Measurements from ENCODE around the gene KRT25. TPM values are rescaled to one million over a fixed set of nuclear protein-coding genes. Genes with fewer than 3 reads are reported as not detected.

The KRT25 gene
- total and polyA plus RNA-seq, 2 of the 4 experiments (the other 2 are of a cell fraction), result not detected

DNA sequence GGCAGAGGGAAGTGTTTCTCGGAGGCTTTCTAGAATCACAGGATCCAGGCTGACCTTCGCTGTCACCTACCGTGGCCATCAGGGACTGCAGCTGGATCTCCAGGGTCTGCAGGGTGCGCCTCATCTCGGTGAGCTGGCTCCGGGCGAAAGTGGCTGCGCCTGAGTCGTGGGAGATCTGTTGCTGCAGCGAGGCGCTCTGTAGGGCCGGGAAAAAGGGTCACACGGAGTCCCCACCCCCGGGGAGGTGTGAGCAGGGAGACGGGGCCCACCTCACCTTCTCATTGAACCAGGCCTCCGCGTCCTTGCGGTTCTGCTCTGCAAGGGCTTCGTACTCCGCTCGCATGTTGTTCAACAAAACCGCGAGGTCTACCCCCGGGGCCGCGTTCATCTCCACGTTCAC, 41.7 kb upstream of the KRT25 start:
- Histone ChIP-seq H3K4me2 (ENCODE audit: low read depth, low read length) (no peak overlapping the region), H3K36me3 (ENCODE audit: control insufficient read depth, insufficient read depth, low read length) (no peaks in the 10 kb centered on the region), H3K27ac (ENCODE audit: insufficient read depth, low read length) (no peak overlapping the region), H2AFZ (replicated peaks; ENCODE audit: low read length, poor library complexity) (no peak overlapping the region), H3K4ac (ENCODE audit: low read depth, low read length) (no peak overlapping the region), H2BK15ac (ENCODE audit: low read depth, low read length) (no peak overlapping the region), H3K56ac (ENCODE audit: extremely low read depth, insufficient read depth, low read length) (no peak overlapping the region), H4K5ac (ENCODE audit: low read depth, low read length) (no peak overlapping the region), H3K4me3 (ENCODE audit: insufficient read depth, low read depth, low read length) (no peak overlapping the region), H3K4me1 (ENCODE audit: control insufficient read depth, insufficient read depth, low read length) (no peaks in the 10 kb centered on the region), H3K14ac (replicated peaks; ENCODE audit: low read depth, low read length) (no peak overlapping the region), H3K27me3 (ENCODE audit: control insufficient read depth, insufficient read depth, low read length) (peaks cover 53% of the 10 kb centered on the region), H3K79me1 (ENCODE audit: low read depth in 1 of 2, low read length in 2 of 2) (no peaks in the 10 kb centered on the region), H4K20me1 (ENCODE audit: insufficient read depth, low read length) (no peaks in the 10 kb centered on the region), H4K8ac (ENCODE audit: low read depth in 2 of 2, low read length in 2 of 2) (no peak overlapping the region), H3K9ac (ENCODE audit: low read depth, low read length) (no peak overlapping the region), H3K9me3 (ENCODE audit: control insufficient read depth, insufficient read depth, low read length) (no peaks in the 10 kb centered on the region), H4K91ac (ENCODE audit: insufficient read depth, low read depth, low read length) (no peak overlapping the region), H2BK120ac (ENCODE audit: low read depth, low read length) (no peak overlapping the region), H2AK5ac (ENCODE audit: low read depth, low read length) (no peak overlapping the region), H2AK9ac (replicated peaks; ENCODE audit: low read depth, low read length, poor library complexity) (no peak overlapping the region), H3K9me1 (ENCODE audit: insufficient read depth, low read length) (no peaks in the 10 kb centered on the region), H2BK5ac (ENCODE audit: low read depth, low read length, poor library complexity, severe bottlenecking) (no peak overlapping the region), H3K18ac (ENCODE audit: low read depth, low read length) (no peak overlapping the region), H2BK20ac (ENCODE audit: low read depth, low read length) (no peak overlapping the region), H3K23ac (ENCODE audit: low read depth, low read length) (no peak overlapping the region)
- in situ Hi-C loops (cut with MboI; ENCODE audit: low sequenced_read_pairs), result loop anchor here (25.0 kb wide), 1 partner anchor 435 kb away; the partner anchor contains the start of gene GJD3
- DNase-seq (no peak), ATAC-seq (ENCODE audit: low read depth) (no peak)
- TF ChIP-seq MXI1 (IDR thresholded peaks at IDR 0.05; ENCODE audit: borderline replicate concordance, low read depth, low read length) (no peak), RAD21 (IDR thresholded peaks at IDR 0.05; ENCODE audit: low read length) (no peak), ELK1 (IDR thresholded peaks at IDR 0.05; ENCODE audit: borderline replicate concordance, low read depth, low read length) (no peak), MAZ (IDR thresholded peaks at IDR 0.05; ENCODE audit: borderline replicate concordance, low read depth, low read length) (no peak), BHLHE40 (IDR thresholded peaks at IDR 0.05; ENCODE audit: low read depth, low read length) (no peak), RCOR1 (IDR thresholded peaks at IDR 0.05; ENCODE audit: insufficient replicate concordance, low read length) (no peak), CHD1 (IDR thresholded peaks at IDR 0.05; ENCODE audit: low read depth, low read length) (no peak), RFX5 (IDR thresholded peaks at IDR 0.05; ENCODE audit: low read depth, low read length) (no peak), POLR2A (IDR thresholded peaks at IDR 0.05; ENCODE audit: low read depth, low read length) (no peak)
- TF ChIP-seq, protein P1, sequence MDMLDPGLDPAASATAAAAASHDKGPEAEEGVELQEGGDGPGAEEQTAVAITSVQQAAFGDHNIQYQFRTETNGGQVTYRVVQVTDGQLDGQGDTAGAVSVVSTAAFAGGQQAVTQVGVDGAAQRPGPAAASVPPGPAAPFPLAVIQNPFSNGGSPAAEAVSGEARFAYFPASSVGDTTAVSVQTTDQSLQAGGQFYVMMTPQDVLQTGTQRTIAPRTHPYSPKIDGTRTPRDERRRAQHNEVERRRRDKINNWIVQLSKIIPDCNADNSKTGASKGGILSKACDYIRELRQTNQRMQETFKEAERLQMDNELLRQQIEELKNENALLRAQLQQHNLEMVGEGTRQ (IDR thresholded peaks at IDR 0.05; ENCODE audit: low read depth, low read length), result no peak
- intact Hi-C loops (cut with micrococcal nuclease), result loop anchor here (10.0 kb wide), 1 partner anchor 432 kb away; the partner anchor contains the start of gene GJD3
- 75% methylated on average over 22 of the region's 27 CpGs; no CpG with 5 or more reads in 1 of the 2 experiments for WGBS, 2 experiments (ENCODE audit: extremely low coverage in 2 of 2, insufficient read length in 1 of 2)
- dilution Hi-C loops (cut with HindIII; ENCODE audit: low sequenced_read_pairs, unreplicated experiment), result no loop called here
- no TSS peak for BruUV-seq (replicated peaks)
- CTCF ChIA-PET, result no interaction called here
- POLR2A ChIA-PET (ENCODE audit: unreplicated experiment), result no interaction called here
